SIG-M5 treated with dmso at 0.1 percent for 504 hours (cell line): Measurements from ENCODE around the gene QARS1.

Experiments
- DNase-seq: peaks from one replicate; lab custom pipeline; 2025; ENCODE audit not compliant: unreplicated experiment; lab: John Stamatoyannopoulos, UW

The QARS1 gene

GRCh38 chr3:49054344-49054862 is 50.2 kb downstream of the QARS1 start:
- no peak for DNase-seq

GRCh38 chr3:49053543-49053942 is 51.0 kb downstream of the QARS1 start:
- no peak for DNase-seq
